Activated B cell treated with CpG ODN at 0.5 μM for 24 hours (primary cell): ENCODE data around the gene KLF13. TPM values are rescaled to one million over a fixed set of nuclear protein-coding genes. Genes with fewer than 3 reads are reported as not detected.
A peak's percentile ranks its signal among the peaks of the same experiment; 100 is the strongest.

Source experiments
- ATAC-seq: fragments of 200-7000 bp; cut with Tn5 transposase; one replicate; pipeline ENCODE4 v1.10.0; 2021; ENCODE audit warnings: low read depth, mild to moderate bottlenecking, moderate library complexity
- CTCF ChIA-PET: fragments of 350-600 bp; sonication (Branson Sonifier 250); formaldehyde crosslinking; loops from one replicate; lab custom pipeline; 2021; ENCODE audit warnings: antibody characterized with exemption; lab: Charles Lee
- POLR2A ChIA-PET: fragments of 350-600 bp; sonication (Branson Sonifier 250); formaldehyde crosslinking; loops from one replicate; lab custom pipeline; 2021; ENCODE audit warnings: antibody characterized with exemption; lab: Charles Lee
- DNase-seq: peaks from one replicate; pipeline ENCODE4 v3.0.0; 2022
- H3K27ac Mint-ChIP-seq: one replicate; pipeline ENCODE4 v1.8.0; 2020; ENCODE audit warnings: mixed read lengths
- H3K27me3 Mint-ChIP-seq: one replicate; pipeline ENCODE4 v1.8.0; 2021; ENCODE audit warnings: mixed read lengths
- H3K36me3 Mint-ChIP-seq: one replicate; pipeline ENCODE4 v1.8.0; 2021; ENCODE audit warnings: low read depth, mixed read lengths
- H3K4me1 Mint-ChIP-seq: one replicate; pipeline ENCODE4 v1.8.0; 2021; ENCODE audit warnings: mixed read lengths
- H3K4me3 Mint-ChIP-seq: one replicate; pipeline ENCODE4 v1.8.0; 2020; ENCODE audit warnings: mild to moderate bottlenecking, mixed read lengths
- H3K9me3 Mint-ChIP-seq: one replicate; pipeline ENCODE4 v1.8.0; 2020; ENCODE audit warnings: mixed read lengths
- intact Hi-C: fragments of 100-400 bp; cut with micrococcal nuclease; formaldehyde crosslinking; loops from one replicate; pipeline ENCODE4 v1.15.1; 2024
- total RNA-seq: library from RNA; stranded (reverse); gene quantifications from 2 replicates; pipeline ENCODE4 v1.2.3, GENCODE V29; 2022
- TF ChIP-seq, protein P1 (sequence below): fragments of 200-600 bp; IDR thresholded peaks from one replicate; pipeline ENCODE4 v1.8.0; 2022; ENCODE audit warnings: antibody characterized with exemption, mild to moderate bottlenecking

Gene KLF13
- total RNA-seq, 1 donor from 2014 or later, result 178 TPM

DNA sequence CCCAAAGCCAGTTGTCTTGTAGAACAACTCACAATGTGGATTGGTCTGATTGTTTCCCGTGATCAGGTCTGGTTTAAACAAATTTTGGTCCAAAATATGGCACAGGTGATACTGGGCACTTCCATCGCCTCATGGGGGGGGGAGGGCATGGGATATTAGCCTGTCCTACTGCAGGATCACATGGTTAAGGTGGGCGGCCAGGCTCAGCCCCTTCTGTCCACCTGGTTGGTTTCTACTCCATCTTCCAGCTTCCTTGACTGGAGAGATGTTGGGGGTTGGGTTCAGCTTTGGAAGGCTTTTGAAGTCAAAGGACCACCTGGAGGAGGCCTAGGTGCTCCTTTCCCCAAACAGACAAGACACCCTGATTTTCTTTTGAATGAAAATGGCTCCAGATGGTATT lies 7.2 kb downstream of the KLF13 start:
- Mint-ChIP-seq H3K9me3 (no peaks in the 10 kb centered on the region), H3K36me3 (peaks cover 29% of the 10 kb centered on the region), H3K27me3 (no peaks in the 10 kb centered on the region), H3K27ac (no peak overlapping the region), H3K4me1 (peaks cover 98% of the 10 kb centered on the region), H3K4me3 (no peak overlapping the region)
- ChIA-PET CTCF (interaction anchor here (1.1 kb wide), 1 partner anchor 102 kb away, joined by 3 read pairs; no protein-coding TSS in a partner anchor), POLR2A (interaction anchor here (0.8 to 1.4 kb wide), 2 partner anchors 8 to 68 kb away, joined by 3 to 6 read pairs; no protein-coding TSS in a partner anchor)
- TF ChIP-seq, protein P1, sequence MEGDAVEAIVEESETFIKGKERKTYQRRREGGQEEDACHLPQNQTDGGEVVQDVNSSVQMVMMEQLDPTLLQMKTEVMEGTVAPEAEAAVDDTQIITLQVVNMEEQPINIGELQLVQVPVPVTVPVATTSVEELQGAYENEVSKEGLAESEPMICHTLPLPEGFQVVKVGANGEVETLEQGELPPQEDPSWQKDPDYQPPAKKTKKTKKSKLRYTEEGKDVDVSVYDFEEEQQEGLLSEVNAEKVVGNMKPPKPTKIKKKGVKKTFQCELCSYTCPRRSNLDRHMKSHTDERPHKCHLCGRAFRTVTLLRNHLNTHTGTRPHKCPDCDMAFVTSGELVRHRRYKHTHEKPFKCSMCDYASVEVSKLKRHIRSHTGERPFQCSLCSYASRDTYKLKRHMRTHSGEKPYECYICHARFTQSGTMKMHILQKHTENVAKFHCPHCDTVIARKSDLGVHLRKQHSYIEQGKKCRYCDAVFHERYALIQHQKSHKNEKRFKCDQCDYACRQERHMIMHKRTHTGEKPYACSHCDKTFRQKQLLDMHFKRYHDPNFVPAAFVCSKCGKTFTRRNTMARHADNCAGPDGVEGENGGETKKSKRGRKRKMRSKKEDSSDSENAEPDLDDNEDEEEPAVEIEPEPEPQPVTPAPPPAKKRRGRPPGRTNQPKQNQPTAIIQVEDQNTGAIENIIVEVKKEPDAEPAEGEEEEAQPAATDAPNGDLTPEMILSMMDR, result no peak
- DNase-seq (no peak), ATAC-seq (no peak)
- intact Hi-C loops, result no loop called here

DNA sequence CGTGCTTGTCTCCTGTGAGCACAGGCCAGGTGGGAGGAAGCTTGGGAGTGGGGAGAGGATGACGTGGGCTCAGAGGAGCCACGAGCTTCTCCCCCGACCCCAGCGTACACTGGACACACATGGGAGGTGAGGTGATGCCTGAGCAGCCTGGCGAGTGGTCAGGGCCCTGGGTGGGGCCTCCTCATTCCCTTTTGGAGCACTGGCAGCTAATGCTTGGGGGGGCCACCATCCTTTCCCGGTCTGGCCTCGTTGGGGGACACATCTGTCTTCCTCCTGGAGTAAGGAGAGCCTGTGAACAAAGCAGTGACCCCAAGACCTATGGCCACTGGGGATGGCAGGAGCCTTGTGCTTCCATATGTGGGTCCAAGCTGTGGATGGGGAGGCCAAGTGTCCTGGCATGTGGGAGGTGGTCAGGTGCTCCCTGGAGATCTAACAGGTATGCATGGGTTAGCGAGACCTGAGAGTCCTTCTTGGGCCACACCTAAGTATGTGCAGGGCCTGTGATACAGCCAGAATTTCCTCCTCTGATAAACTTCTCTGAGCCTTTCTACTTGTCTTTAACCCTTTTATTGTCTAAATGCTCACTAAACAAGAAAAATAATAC lies 9.5 kb downstream of the KLF13 start:
- no peak for DNase-seq
- CTCF ChIA-PET, result interaction anchor here (1.0 to 1.1 kb wide), 2 partner anchors 99 to 153 kb away, joined by 3 read pairs; no protein-coding TSS in a partner anchor
- no peak for ATAC-seq
- no peaks in the 10 kb centered on the region for H3K27me3 Mint-ChIP-seq
- H3K4me1 Mint-ChIP-seq, result peaks cover 98% of the 10 kb centered on the region
- no peak overlapping the region for H3K4me3 Mint-ChIP-seq
- intact Hi-C loops, result no loop called here
- peaks cover 20% of the 10 kb centered on the region for H3K36me3 Mint-ChIP-seq
- TF ChIP-seq, protein P1, result no peak
- POLR2A ChIA-PET, result interaction anchor here (0.7 to 1.9 kb wide), 3 partner anchors 10 to 98 kb away, joined by 3 to 9 read pairs (median 5); partner anchors contain the start of gene KLF13
- H3K27ac Mint-ChIP-seq, result peak overlapping the region; percentile 62
- no peaks in the 10 kb centered on the region for H3K9me3 Mint-ChIP-seq

DNA sequence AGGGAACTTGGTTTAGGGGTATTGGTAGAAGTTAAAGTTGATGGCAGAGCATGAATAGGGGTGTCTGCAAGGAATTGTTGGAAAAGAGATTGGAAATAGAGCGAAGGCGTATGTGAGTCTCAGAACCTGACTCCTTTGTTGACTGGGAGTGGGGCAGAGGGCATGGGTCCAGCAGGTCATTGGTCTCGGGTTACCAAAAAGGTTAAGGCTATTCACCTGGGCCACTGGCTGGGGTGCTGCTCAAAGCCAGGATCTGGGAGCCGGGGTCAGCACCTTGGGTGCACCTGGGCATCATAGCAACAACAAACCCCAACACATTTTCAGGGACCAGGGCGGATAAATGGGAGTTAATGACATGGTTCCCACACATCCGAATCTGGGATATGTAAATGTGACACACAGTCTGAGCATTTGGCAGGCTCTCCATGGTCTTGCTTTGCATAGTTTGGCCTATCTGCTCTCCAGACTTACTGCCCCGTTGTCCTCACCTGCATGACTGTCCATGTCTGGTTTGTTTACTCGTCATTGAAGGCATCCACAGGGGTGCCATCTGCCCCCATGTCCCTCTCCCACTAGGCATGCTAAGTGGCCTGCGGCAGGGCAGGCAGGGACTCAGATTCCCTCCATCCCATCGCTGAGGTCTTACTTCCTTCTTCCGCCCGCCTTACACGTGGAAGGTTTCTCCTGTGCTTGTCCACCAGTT lies 10.1 kb downstream of the KLF13 start:
- no peak overlapping the region for H3K4me3 Mint-ChIP-seq
- peaks cover 98% of the 10 kb centered on the region for H3K4me1 Mint-ChIP-seq
- H3K27me3 Mint-ChIP-seq, result no peaks in the 10 kb centered on the region
- H3K9me3 Mint-ChIP-seq, result no peaks in the 10 kb centered on the region
- DNase-seq (no peak), ATAC-seq (no peak)
- H3K27ac Mint-ChIP-seq, result peak overlapping the region; percentile 74
- POLR2A ChIA-PET, result no interaction called here
- H3K36me3 Mint-ChIP-seq, result peaks cover 20% of the 10 kb centered on the region
- intact Hi-C loops, result no loop called here
- TF ChIP-seq, protein P1, result no peak
- CTCF ChIA-PET, result no interaction called here

DNA sequence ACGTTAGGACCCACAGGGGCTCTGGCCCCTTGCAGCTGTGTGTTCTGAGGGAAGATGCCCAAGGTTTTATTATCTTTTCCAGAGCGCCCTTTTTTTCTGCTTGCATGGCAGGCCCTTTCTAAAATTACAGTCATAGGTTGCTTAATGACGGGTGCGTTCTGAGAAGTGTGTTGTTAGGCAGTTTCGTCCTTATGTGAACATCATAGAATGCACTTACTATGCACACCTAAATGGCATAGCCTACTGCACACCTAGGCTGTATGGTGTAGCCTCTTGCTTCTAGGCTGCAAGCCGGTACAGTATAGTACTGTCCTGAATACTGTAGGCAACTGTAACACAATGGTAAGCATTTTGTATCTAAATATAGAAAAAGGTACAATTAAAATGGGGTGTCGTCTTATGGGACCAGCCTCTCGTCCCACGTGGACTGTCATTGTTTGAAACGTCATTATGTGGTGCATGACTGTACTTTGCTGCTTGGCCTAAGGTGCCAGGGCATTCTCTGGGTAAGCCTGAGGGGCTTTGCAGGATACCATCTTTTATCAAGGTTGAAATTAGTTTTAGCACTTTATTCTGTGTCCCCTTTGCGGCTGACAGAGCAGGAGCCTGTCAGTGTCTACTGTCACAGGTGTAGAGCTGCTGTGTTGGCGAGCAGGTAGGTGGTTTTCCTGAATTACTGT lies 10.9 kb downstream of the KLF13 start:
- DNase-seq (no peak), ATAC-seq (no peak)
- H3K27me3 Mint-ChIP-seq, result no peaks in the 10 kb centered on the region
- H3K4me1 Mint-ChIP-seq, result peaks cover 98% of the 10 kb centered on the region
- peak overlapping the region; percentile 76 for H3K27ac Mint-ChIP-seq
- no peak overlapping the region for H3K4me3 Mint-ChIP-seq
- ChIA-PET CTCF (interaction anchor here (1.4 kb wide), 1 partner anchor 149 kb away, joined by 3 read pairs; no protein-coding TSS in a partner anchor), POLR2A (interaction anchor here (0.9 to 1.8 kb wide), 4 partner anchors 9 to 97 kb away, joined by 3 to 5 read pairs (median 4); no protein-coding TSS in a partner anchor)
- TF ChIP-seq, protein P1, result no peak
- intact Hi-C loops, result loop anchor here (1.0 kb wide), 2 partner anchors 8 to 9 kb away; no protein-coding TSS in a partner anchor
- H3K9me3 Mint-ChIP-seq, result no peaks in the 10 kb centered on the region
- H3K36me3 Mint-ChIP-seq, result peaks cover 17% of the 10 kb centered on the region
